SH-SY5Y (cell line): ENCODE results near the gene SMYD3.

ENCODE experiments used
- GATA2 ChIP-seq: IDR thresholded peaks from 2 replicates; pipeline ENCODE4 v1.6.1; 2011; ENCODE audit warnings: mild to moderate bottlenecking, low read depth, low read length
- GATA3 ChIP-seq: IDR thresholded peaks from 2 replicates; pipeline ENCODE4 v1.6.1; 2011; ENCODE audit warnings: low read depth, mild to moderate bottlenecking, low read length, moderate library complexity

DNA sequence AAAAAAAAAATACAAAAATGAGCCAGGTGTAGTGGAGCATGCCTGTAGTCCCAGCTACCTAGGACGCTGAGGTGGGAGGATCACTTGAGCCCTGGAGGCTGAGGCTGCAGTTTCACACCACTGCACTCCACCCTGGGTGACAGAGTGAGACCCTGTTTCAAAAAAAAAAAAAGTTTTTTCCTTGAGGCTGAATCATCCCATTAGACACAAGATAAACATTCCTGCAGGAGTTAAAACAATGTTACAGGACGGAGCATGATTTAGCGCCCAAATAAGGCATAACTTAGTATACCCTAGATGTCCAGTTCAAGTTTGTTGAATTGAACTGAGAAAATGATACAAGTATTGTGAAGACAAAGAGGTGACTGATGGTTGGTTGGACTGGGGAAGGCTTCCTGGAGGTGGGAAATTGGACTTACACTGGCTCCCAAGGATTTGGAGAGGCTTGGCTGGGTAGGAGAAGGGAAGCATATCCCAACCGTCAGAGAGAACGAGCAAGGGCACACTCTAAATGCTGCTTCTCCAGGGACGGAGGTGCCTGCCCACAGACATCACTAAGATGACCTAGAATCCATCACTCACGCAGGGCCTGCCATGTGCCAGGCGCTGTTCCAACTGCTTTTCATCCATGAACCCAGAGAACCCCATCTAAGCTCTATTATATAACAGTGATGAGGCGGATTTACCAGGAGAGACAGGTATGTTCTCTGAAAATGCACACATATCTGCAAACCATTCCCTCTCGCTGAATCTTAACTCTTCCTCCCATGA is 741.7 kb downstream of the SMYD3 start:
- TF ChIP-seq GATA2: no peak
- no peak for TF ChIP-seq GATA3
